HG02588 (cell line): Measurements from ENCODE around the gene TSPOAP1.
"Not testable (repeated sequence)": the region's sequence is repeated elsewhere in the genome, so short reads cannot be mapped to it uniquely, and the experiment has no call there.

Experiments
- ATAC-seq: cut with Tn5 transposase; IDR thresholded peaks from one replicate; pipeline ENCODE4 v1.9.1; 2021; ENCODE audit warnings: mild to moderate bottlenecking, moderate library complexity; ENCODE audit not compliant: unreplicated experiment

The TSPOAP1 gene

GRCh38 chr17:58341136-58341860 lies 12.7 kb upstream of the TSPOAP1 start:
- not testable (repeated sequence) for ATAC-seq

GRCh38 chr17:58340405-58340876 lies 11.8 kb upstream of the TSPOAP1 start:
- ATAC-seq = no peak

GRCh38 chr17:58339755-58340404 lies 11.3 kb upstream of the TSPOAP1 start:
- no peak for ATAC-seq

- ATAC-seq = peak; percentile 26
Measured at GRCh38 chr17:58338841-58339754, 10.5 kb upstream of the TSPOAP1 start.

- no peak for ATAC-seq
Measured at GRCh38 chr17:58338454-58338840, 9.9 kb upstream of the TSPOAP1 start.

GRCh38 chr17:58337600-58338453 lies 9.2 kb upstream of the TSPOAP1 start:
- ATAC-seq = peak; percentile 56

- ATAC-seq = no peak
Measured at GRCh38 chr17:58337210-58337599, 8.6 kb upstream of the TSPOAP1 start.

- ATAC-seq = no peak
Measured at GRCh38 chr17:58336456-58337209, 8.0 kb upstream of the TSPOAP1 start.

GRCh38 chr17:58335779-58336455 lies 7.3 kb upstream of the TSPOAP1 start:
- ATAC-seq = no peak

GRCh38 chr17:58335061-58335731 lies 6.6 kb upstream of the TSPOAP1 start:
- no peak for ATAC-seq

- no peak for ATAC-seq
Measured at GRCh38 chr17:58334661-58335060, 6.1 kb upstream of the TSPOAP1 start.

- ATAC-seq = no peak
Measured at GRCh38 chr17:58334256-58334655, 5.7 kb upstream of the TSPOAP1 start.

GRCh38 chr17:58333736-58334207 lies 5.2 kb upstream of the TSPOAP1 start:
- ATAC-seq = no peak

- no peak for ATAC-seq
Measured at GRCh38 chr17:58332778-58333735, 4.5 kb upstream of the TSPOAP1 start.

- ATAC-seq = no peak
Measured at GRCh38 chr17:58331815-58332777, 3.5 kb upstream of the TSPOAP1 start.
